B cell (primary cell): Measurements from ENCODE around the gene LZTR1. TPM values are rescaled to one million over a fixed set of nuclear protein-coding genes. Genes with fewer than 3 reads are reported as not detected.
"Not testable (repeated sequence)": the region's sequence is repeated elsewhere in the genome, so short reads cannot be mapped to it uniquely, and the experiment has no call there.

ENCODE experiments used
- ATAC-seq: fragments of 200-7000 bp; cut with Tn5 transposase; one replicate; pipeline ENCODE4 v1.10.0; 2021; ENCODE audit warnings: low read depth, mild to moderate bottlenecking, moderate number of reproducible peaks, moderate library complexity
- CTCF ChIA-PET: fragments of 350-600 bp; sonication (Branson Sonifier 250); formaldehyde crosslinking; loops from one replicate; lab custom pipeline; 2021; ENCODE audit warnings: antibody characterized with exemption, inconsistent platforms; lab: Charles Lee
- POLR2A ChIA-PET: fragments of 350-600 bp; sonication (Branson Sonifier 250); formaldehyde crosslinking; loops from one replicate; lab custom pipeline; 2021; ENCODE audit warnings: antibody characterized with exemption; lab: Charles Lee
- DNase-seq: peaks from one replicate; pipeline ENCODE4 v3.0.0; 2013
- H2AFZ ChIP-seq: 2 replicates; pipeline ENCODE4 v1.6.1; 2012; ENCODE audit warnings: mild to moderate bottlenecking, low read depth, low read length; ENCODE audit not compliant: insufficient read depth, poor library complexity, severe bottlenecking
- H3K27ac ChIP-seq, 2 donors: 1 replicate in 1 of 2; 2 replicates in 1 of 2; pipeline ENCODE4 v1.5.1; 2012 to 2013; ENCODE audit warnings: low read length in 2 of 2, mild to moderate bottlenecking in 2 of 2, moderate library complexity in 1 of 2
- H3K27me3 ChIP-seq, 4 experiments: fragments of 200-600 bp in 1 of 4; sonication (generic) in 1 of 4; replicated peaks in 1 of 4; 1 replicate in 2 of 4; 2 replicates in 2 of 4; pipeline versions ENCODE4 v1.6.1 to v1.7.0; 2013 to 2016; ENCODE audit warnings: low read length in 3 of 4, mild to moderate bottlenecking in 2 of 4, mixed read lengths in 1 of 4, moderate library complexity in 1 of 4; ENCODE audit not compliant: insufficient read depth in 4 of 4, control insufficient read depth in 3 of 4; ENCODE audit errors: control extremely low read depth in 1 of 4
- H3K36me3 ChIP-seq, 2 experiments: replicated peaks in 1 of 2; 1 replicate in 1 of 2; 2 replicates in 1 of 2; pipeline versions ENCODE4 v1.6.1 to v1.7.1; 2013; ENCODE audit warnings: low read length in 1 of 2; ENCODE audit not compliant: insufficient read depth in 2 of 2, control insufficient read depth in 1 of 2; ENCODE audit errors: control extremely low read depth in 1 of 2, extremely low read depth in 1 of 2
- H3K4me1 ChIP-seq, 2 donors: fragments of 200-600 bp in 1 of 2; sonication (generic) in 1 of 2; 1 replicate in 1 of 2; 2 replicates in 1 of 2; pipeline versions ENCODE4 v1.5.1 to v1.6.1; 2013 to 2017; ENCODE audit warnings: low read length in 2 of 2; ENCODE audit not compliant: control insufficient read depth in 2 of 2, insufficient read depth in 2 of 2
- H3K4me2 ChIP-seq: replicated peaks from 2 replicates; pipeline ENCODE3; 2012; ENCODE audit warnings: mild to moderate bottlenecking, low read depth, low read length; ENCODE audit not compliant: poor library complexity, severe bottlenecking
- H3K4me3 ChIP-seq, 5 experiments: fragments of 200-600 bp in 1 of 5; sonication (generic) in 1 of 5; 1 replicate in 3 of 5; 2 replicates in 2 of 5; pipeline versions ENCODE4 v1.5.1 to v1.7.0; 2011 to 2016; ENCODE audit warnings: low read length in 4 of 5, mild to moderate bottlenecking in 4 of 5, low read depth in 2 of 5, control low read depth in 1 of 5, moderate library complexity in 1 of 5; ENCODE audit not compliant: insufficient read depth in 1 of 5; ENCODE audit errors: control extremely low read depth in 1 of 5, extremely low read depth in 1 of 5
- H3K79me2 ChIP-seq: fragments of 200-600 bp; sonication (generic); one replicate; pipeline ENCODE4 v1.6.0; 2016; ENCODE audit warnings: low read length; ENCODE audit not compliant: control insufficient read depth, insufficient read depth
- H3K9ac ChIP-seq: fragments of 200-600 bp; sonication (generic); 2 replicates; pipeline ENCODE4 v1.6.1; 2017; ENCODE audit warnings: mild to moderate bottlenecking, low read length, moderate library complexity
- H3K9me3 ChIP-seq, 3 donors: one replicate each; pipeline versions ENCODE4 v1.6.1 to v1.7.1; 2013; ENCODE audit warnings: low read length in 2 of 3; ENCODE audit not compliant: control insufficient read depth in 2 of 3, insufficient read depth in 1 of 3; ENCODE audit errors: control extremely low read depth in 1 of 3
- H4K20me1 ChIP-seq: 2 replicates; pipeline ENCODE4 v1.6.0; 2012; ENCODE audit warnings: mild to moderate bottlenecking, low read length; ENCODE audit not compliant: insufficient read depth, control insufficient read depth, poor library complexity, severe bottlenecking
- H3K27ac Mint-ChIP-seq: one replicate; pipeline ENCODE4 v1.8.0; 2021; ENCODE audit warnings: mixed read lengths
- H3K27me3 Mint-ChIP-seq: one replicate; pipeline ENCODE4 v1.8.0; 2021; ENCODE audit warnings: mixed read lengths
- H3K4me1 Mint-ChIP-seq: one replicate; pipeline ENCODE4 v1.8.0; 2021; ENCODE audit warnings: mixed read lengths
- H3K4me3 Mint-ChIP-seq: one replicate; pipeline ENCODE4 v1.8.0; 2021; ENCODE audit warnings: mixed read lengths
- H3K9me3 Mint-ChIP-seq: one replicate; pipeline ENCODE4 v1.8.0; 2022; ENCODE audit warnings: mixed read lengths; ENCODE audit not compliant: insufficient read depth
- CTCF ChIP-seq: fragments of 200-600 bp; IDR thresholded peaks from one replicate; pipeline ENCODE4 v1.8.0; 2022; ENCODE audit warnings: antibody characterized with exemption, mild to moderate bottlenecking
- EZH2 ChIP-seq: IDR thresholded peaks from 2 replicates; pipeline ENCODE4 v1.6.1; 2012; ENCODE audit warnings: borderline replicate concordance, low read depth, mild to moderate bottlenecking, moderate library complexity, low read length; ENCODE audit not compliant: insufficient read depth, poor library complexity, severe bottlenecking
- WGBS: methylation state at CpG from one replicate; pipeline ENCODE4 v1.1.5; 2013; ENCODE audit warnings: missing lambda C conversion rate; ENCODE audit not compliant: insufficient coverage; 5-methylcytosine and 5-hydroxymethylcytosine counted together
- intact Hi-C: fragments of 100-400 bp; cut with micrococcal nuclease; formaldehyde crosslinking; loops from one replicate; pipeline ENCODE4 v1.10.0; 2022
- polyA plus RNA-seq: library from polyadenylated mRNA; depleted of rRNA; stranded (reverse); fragments of >200 nt; gene quantifications from 2 replicates; pipeline ENCODE4 v1.2.3, GENCODE V29; 2012
- total RNA-seq, 2 donors: library from RNA; stranded (reverse); fragments of 120-200 nt in 1 of 2; gene quantifications; 1 replicate in 1 of 2; 2 replicates in 1 of 2; pipeline versions ENCODE4 v1.2.3 to v1.2.4, GENCODE V29; 2013 to 2022

LZTR1 gene
- total and polyA plus RNA-seq, 2 donors (not counting 1 experiment from before 2014, with no cell fraction given) = 75.7 to 94.8 TPM

GRCh38 chr22:20970939-20971657, 11.0 kb upstream of the LZTR1 start:
- H3K27ac ChIP-seq = no peak overlapping the region
- no peaks in the 10 kb centered on the region for H3K36me3 ChIP-seq
- TF ChIP-seq CTCF = no peak
- no peak for TF ChIP-seq EZH2
- no peaks in the 10 kb centered on the region for H3K27me3 ChIP-seq
- H3K9me3 ChIP-seq = no peaks in the 10 kb centered on the region
- DNase-seq (no peak), ATAC-seq (no peak)
- CTCF ChIA-PET = interaction anchor here (1.3 to 2.1 kb wide), 4 partner anchors 8 to 11 kb away, joined by 4 to 5 read pairs (median 4); no protein-coding TSS in a partner anchor
- no peak overlapping the region for H3K4me2 ChIP-seq
- intact Hi-C loops = no loop called here
- no peak overlapping the region for H2AFZ ChIP-seq
- whole genome bisulfite sequencing = 86% methylated on average over 2 of the region's 4 CpGs
- peak overlapping the region; percentile 72 for H3K27ac Mint-ChIP-seq
- no peaks in the 10 kb centered on the region for H3K9me3 Mint-ChIP-seq
- H4K20me1 ChIP-seq = no peaks in the 10 kb centered on the region
- no peaks in the 10 kb centered on the region for H3K27me3 Mint-ChIP-seq
- H3K9ac ChIP-seq = no peak overlapping the region
- H3K4me1 ChIP-seq = peaks cover 33 to 53% of the 10 kb centered on the region in 2 donors
- POLR2A ChIA-PET = no interaction called here
- no peaks in the 10 kb centered on the region for H3K79me2 ChIP-seq
- no peak overlapping the region for H3K4me3 ChIP-seq
- peaks cover 41% of the 10 kb centered on the region for H3K4me1 Mint-ChIP-seq
- H3K4me3 Mint-ChIP-seq = no peak overlapping the region

- H3K4me1 Mint-ChIP-seq = peaks cover 36% of the 10 kb centered on the region
- Histone ChIP-seq H3K4me1 (peaks cover 32 to 46% of the 10 kb centered on the region in 2 donors), H3K27ac (peak overlapping the region; percentile 24 to 30), H3K4me2 (peak overlapping the region; percentile 47)
- 90% methylated on average over 5 of the region's 11 CpGs for WGBS
- intact Hi-C loops, H3K4me3 Mint-ChIP-seq, H3K9me3 Mint-ChIP-seq, H3K36me3 ChIP-seq, H3K79me2 ChIP-seq, H3K27me3 Mint-ChIP-seq, H3K9ac ChIP-seq, H3K27me3 ChIP-seq, H3K9me3 ChIP-seq, POLR2A ChIA-PET, H3K4me3 ChIP-seq, H4K20me1 ChIP-seq, H2AFZ ChIP-seq: not testable (repeated sequence)
- DNase-seq (peak; percentile 42), ATAC-seq (peak; percentile 38)
- H3K27ac Mint-ChIP-seq = peak overlapping the region; percentile 68
- CTCF ChIA-PET = interaction anchor here (0.7 to 2.1 kb wide), 5 partner anchors 9 to 1120 kb away, joined by 3 to 5 read pairs (median 4); partner anchors contain the start of gene LZTR1
These were observed 9.9 kb upstream of the LZTR1 start for GRCh38 chr22:20972014-20972694.
